Pons (tissue), 1 donor: ENCODE measurements around the gene EYA2.
A peak's percentile ranks its signal among the peaks of the same experiment; 100 is the strongest.
"Not testable (repeated sequence)": the region's sequence is repeated elsewhere in the genome, so short reads cannot be mapped to it uniquely, and the experiment has no call there.

Experiments used
- DNase-seq: peaks from one replicate; pipeline ENCODE4 v3.0.0-alpha.2; 2016; ENCODE audit warnings: low spot score

Gene EYA2

DNA sequence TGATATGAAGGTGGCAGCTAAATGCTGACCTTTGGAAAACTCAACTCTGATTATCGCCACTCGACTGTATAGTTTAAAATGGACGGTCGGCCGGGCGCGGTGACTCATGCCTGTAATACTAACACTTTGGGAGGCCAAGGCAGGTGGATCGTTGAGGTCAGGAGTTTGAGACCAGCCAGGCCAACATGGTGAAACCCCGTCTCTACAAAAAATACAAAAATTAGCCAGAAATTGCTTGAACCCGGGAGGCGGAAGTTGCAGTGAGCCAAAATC lies 310.1 kb downstream of the EYA2 start:
- DNase-seq: not testable (repeated sequence)

DNA sequence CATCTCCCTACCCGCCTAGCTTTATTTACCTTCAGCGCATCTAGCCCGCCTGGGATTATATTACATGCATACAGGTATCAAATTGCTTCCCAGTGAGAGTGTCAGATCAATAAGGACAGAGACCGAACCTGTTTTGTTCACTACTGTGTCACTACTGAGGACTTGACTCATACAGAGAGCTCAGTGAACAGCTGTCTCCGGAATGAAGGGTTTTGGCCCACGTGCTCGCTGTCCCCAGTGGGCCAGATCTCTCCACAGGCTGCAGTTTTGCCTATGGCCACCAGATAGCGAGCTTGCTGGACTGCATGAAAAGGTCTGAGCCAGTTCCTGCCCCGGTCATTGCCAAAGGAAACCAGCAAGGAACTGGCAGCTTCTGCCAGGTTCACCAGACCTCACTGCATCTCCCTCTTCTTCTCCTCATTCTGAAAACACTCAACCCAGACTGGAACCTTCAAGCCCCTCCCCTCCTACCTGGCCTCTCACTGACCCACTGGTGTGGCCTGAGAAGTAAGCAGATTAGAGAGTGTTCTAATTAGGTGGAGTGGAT lies 311.0 kb downstream of the EYA2 start:
- DNase-seq: peak; percentile 17

DNA sequence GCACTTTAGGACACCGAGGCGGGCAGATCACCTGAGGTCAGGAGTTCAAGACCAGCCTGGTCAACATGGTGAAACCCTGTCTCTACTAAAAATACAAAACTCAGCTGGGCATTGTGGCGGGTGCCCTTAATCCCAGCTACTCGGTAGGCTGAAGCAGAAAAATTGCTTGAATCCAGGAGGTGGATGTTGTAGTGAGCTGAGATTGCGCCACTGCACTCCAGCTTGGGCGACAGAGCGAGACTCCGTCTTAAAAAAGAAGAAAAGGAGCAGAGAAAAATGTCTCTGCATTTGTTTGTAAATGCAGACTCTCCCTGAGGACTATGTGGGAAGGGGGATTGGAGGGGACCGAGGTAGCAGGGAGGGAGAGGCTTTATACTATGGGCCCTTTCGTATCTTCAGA lies 311.9 kb downstream of the EYA2 start:
- DNase-seq: not testable (repeated sequence)

DNA sequence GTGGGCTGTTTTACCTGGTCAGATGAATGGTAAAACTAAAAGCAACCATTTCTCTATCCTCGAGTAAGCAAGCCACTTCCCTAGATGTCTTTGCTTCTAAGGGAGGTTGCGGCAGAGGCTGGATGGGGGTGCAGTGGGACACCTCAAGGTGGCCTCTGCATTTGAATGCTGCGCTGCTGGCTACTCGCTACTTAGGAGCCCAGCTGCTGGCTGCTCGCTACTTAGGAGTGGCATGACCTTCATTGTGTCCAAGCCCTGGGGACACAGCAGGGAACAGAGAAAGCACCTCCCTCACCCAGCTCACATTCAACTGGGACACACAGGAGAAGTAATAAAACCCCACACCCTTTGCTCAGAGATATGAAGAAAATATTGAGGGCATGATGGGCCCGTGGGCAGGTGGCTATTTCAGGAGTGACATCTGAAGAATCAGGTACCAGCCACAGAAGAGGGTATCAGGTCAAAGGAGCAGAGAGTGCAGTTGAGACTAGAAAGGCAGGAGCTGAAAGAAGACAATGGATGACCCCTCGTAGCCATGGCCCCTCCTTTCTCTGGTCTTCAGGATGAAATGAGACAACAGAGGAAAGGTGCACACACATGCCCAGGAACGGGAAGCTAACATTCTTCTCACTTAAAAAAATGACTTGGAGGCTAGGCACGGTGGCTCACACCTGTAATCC lies 312.5 kb downstream of the EYA2 start:
- DNase-seq: no peak

DNA sequence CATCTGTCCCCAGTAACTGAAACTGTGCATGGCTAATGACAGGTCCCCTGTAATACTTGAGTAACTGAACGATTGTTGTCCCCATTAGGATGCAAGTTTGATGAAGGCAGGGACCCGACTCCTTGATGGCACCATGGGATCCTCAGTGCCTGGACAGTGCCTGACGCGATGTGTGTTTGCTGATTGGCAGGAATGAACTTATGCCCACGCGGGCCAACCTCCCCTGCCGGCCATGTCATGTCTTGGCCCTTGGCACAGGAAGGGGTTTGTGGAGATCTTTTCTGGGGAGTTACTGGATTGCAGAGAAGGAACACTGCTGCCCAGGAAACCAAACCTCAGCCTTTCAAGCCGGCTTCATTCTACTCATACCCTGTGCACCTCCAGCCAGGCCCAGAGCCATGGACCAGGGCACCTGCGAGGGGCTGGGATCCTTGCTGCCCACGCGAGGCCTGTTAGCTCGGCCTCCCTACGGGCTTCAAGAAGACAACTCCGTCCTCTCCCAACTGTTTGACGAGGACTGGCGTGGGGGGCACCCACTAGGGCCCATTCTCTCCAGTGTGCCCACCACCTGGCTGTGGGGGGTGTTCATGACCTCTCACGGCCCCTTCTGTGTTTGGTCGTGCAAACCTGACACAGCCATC lies 314.0 kb downstream of the EYA2 start:
- DNase-seq: no peak

DNA sequence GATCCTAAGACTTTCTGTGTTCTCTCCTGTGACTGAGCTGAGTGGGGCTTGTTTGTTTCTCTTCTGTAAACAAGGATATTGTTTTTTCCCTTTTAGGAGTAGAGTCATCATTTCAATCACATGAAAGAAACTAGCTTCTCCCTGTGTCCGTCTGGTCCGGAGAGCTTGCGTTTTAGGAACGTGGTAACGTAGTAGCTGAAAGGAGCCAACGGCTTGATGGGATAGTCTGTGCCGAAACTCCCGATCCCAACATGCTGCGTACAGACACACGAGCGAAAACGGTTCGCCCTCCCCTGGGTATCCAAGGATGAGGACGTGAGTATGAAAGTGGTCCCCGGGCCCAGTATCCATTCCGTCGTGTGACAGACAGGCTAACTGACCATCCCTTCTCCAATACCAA lies 315.3 kb downstream of the EYA2 start:
- DNase-seq: no peak

DNA sequence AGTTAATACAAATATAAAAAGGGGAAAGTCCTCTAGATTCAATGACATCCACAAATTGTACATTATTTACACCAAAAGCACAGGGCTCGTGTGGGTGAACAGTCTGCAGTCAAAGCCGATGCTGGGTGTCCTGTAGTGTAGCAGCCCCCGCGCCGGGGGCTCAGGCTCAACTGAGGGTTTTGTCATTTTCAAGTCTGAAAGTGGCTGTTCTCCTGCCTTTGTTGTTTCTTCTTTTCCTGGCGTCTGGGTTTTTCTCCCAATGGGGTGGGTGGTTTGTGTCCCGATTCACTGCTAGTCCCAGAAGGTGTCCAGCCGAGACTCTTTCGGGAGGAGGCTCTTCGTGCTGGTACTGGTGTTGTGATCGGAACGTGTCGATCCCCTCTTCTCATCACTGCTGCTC lies 315.8 kb downstream of the EYA2 start:
- no peak for DNase-seq

DNA sequence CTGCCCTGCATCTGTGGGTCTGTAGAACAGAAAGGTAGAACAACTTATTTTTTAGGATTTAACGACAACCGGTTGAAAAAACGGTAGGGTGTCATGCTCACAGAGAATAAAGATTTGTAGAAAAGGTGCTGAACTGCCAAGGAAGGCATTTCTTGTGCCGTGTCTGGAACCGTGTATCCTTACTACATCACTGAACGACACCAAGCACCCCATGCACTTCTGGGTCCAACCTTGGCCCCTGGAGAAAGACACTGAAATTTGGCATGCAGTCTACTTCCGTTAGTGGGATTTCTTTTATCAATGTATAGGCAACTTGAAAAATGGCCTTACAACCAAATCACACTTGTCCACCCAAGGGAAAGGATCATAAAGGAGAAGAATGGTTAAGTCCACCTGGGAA lies 316.4 kb downstream of the EYA2 start:
- no peak for DNase-seq

DNA sequence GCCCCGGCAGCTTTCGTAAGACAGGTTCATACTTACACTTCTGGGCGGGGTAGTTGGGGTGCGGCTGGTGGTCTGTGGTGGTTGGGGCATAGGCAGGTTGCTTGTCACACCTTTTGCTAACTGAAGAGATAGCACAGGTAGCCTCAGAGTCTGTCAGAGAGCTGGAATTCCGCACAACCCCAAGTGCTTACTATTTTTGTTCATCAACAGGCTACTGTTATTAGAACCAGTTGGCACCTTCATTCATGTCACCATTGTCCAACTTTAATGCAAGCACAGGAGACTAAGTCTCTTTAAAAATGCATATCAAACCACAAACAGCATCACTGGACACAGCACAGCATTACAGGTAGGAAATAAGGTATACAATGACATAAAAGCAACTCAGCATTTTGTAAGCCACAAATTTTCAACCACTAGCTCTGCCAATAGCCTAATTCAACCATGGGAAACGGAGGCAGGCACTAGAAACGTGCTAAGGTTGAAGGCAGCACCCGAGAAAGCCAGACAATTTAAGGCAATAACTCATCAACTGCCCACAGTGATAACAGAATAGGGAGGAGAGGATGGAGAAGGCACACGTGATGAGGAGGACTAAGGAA lies 318.1 kb downstream of the EYA2 start:
- no peak for DNase-seq

DNA sequence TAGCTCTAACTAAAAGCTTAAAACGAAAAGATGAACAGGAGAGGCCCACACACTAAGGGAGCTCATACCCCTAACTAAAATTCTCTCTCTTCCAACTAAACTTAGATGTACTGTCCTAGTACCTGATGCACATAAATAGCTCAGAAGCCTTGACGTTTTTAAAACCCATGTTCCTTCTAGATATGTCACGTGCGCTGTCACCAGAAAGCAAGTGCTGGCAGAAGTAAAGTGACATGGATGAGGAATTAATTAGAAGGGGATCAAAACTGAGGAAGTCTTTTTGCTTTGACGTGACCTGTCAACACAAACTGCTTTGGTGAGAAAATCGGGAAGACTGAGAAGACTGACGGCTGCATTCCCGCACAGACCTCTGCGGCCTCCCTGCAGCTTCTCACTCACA lies 319.3 kb downstream of the EYA2 start:
- DNase-seq: no peak

DNA sequence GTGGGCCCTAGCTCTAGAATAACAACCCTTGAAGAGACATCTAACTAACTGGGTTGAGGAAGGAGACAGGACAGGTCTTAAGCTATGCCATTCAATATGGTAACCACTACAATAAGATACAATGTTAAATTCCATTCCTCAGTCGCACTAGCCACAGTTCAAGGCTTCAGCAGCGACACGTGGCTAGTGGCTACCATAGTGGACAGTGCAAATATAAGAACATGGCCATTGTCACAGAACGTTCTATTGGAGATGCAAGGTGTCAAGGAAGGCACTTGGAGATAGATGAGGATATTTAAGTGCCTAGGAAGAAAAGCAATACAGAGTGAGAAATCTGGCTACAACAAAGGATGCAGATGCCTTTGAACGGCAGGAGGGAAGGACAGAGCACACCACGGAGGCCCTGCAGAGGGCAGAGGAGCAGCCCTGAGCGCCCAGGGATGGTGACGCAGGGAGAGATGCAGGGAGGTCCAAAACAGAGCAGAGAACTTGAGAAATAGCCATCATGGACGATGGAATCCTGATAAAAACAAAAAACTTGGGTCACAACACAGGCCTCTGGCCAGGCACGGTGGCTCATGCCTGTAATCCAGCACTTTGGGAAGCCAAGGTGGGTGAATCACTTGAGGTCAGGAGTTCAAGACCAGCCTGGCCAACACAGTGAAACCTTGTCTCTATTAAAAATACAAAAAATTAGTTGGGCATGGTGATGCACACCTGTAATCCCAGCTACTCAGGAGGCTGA lies 321.2 kb downstream of the EYA2 start:
- no peak for DNase-seq

DNA sequence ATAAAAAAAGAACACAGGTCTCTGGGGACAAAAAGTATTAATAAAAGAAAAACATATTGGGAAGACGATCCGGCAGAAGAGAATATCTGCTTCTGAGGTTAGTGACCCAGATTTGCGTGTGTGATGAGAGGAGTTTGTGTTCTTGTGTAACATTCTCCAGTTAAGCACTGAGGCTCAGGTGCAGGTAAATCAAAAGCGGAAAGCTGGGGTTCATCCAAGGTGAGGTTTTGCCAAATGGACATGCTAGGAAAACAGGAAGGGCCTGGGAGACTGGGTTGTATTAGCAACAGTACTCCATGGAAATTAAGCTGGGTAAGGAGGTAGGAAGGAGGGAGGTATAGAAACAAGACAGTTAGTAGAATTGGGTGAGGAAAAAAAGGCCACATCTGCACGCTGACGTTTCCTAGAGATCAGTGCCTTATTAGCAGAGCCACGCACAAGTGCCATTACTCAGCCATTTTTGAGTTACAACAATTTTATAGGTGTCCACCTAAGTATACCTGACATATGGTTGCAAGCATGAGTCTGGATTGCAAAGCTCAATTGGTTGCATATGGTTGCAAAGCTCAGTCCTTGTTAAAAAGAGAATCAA lies 322.3 kb downstream of the EYA2 start:
- no peak for DNase-seq

DNA sequence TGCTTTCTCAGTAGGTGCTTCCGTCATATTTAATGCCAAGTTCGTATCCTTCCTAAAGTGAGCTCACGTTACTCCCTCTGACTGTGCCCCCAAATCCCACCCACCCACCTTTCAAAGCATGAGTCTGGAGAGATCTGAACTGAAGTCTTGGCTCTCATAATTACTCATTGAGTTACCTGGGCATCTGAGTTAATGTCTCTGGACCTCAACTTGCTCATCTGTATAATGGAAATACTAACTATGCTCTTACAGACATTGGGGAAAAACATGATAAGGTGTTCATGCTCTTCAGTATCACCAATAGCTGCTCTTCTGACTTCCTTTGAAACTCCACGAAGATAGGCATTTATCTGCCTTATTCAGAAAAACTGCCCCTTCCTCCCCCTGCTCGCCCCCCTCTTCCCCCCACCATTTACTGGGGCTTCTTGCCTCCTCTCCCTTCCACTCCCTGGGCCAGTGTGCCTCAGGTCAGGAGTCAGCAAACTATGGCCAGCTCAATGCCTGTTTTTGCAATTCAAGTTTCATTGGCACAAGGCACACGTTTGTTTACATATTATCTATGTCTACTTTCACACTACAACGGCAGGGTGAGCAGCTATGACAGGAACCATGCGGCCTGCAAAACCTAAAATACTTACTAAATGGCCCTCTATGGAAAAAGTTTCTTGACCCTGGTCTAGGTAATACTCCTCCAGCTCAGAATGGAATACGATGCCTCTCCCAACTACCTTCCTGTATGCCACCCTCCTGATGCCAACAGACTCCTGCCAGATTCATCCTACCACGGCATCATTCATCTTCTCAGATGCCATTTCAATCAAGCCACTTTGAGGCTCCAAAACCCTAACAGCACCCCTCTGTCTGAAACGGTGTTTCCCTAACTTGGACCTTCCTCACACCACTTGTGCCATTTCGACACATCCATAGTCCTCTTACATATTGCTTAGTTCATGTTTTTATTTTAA lies 323.1 kb downstream of the EYA2 start:
- no peak for DNase-seq

DNA sequence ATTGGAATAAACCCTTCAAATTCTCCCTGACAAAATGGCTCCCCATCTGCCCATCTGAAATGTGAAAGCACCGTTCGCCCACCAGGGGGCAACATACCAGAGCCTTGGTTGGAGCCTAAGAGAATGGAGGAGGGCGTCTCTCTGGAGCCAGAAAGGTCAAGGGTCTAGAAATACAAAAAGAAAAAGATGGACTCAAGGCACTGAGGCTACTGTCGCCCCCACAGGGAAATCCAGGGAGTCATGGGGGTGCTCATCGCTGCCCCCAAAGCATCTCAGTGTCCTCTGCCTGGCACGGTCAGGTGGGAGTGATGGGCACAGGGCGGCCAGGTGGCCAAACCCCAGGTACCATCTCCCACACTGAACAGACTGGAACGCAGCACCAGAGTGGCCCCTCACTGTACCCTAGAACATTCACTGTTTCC lies 325.5 kb downstream of the EYA2 start:
- DNase-seq: no peak

DNA sequence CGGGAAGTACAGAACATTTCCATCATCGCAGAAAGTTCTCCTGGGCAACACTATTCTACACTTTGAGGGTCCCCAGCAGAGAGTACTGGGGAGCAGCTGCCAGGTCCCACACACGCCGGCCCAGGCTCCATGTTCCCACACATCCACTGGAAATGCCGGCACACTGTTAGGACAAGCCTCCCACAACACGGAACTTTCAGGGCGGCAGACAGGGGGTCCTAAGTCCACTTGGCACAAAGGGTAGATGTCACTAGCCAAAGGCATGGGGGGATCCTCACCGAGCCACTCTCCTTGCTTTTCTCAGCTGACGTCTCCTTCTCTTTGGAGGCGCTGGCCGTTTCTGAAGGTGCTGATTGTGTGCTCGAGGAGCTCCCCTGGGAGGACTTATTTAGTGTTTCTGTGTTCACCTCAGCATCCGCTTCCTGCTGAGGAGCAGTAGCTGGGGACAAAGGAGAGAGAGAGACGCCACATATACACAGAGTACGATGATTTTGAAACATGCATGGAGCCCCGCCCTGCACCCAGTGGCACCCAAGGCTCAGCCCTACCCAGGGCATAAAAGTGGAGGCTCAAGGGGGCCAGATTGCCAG lies 326.5 kb downstream of the EYA2 start:
- DNase-seq: no peak

DNA sequence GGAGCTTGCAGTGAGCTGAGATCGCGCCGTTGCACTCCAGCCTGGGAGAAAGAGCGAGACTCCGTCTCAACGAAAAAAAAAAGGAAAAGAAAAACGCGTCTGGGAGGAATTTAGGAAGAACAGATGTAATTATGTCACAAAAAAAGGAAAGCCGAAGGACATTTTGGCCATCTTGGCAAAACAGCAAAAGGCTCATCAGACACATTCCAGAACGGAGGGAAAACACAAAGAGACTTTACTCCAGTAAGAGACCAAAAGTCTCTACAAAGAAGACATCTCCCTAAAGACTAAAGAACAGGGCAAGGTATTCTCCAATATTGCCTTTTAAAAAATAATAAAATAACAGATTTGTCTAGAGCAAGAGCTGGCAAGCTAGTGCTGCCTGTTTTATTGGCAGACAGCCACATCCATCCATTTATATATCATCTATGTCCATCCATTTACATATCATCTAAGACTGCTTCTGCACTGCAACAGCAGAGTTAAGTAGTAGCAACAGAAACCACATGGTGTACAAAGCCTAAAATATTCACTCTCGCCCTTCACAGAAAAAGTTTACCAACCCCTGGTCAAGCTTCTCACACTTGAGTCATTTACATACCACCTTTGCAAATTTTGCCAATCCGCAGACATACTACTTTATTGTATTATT lies 328.0 kb downstream of the EYA2 start:
- no peak for DNase-seq

DNA sequence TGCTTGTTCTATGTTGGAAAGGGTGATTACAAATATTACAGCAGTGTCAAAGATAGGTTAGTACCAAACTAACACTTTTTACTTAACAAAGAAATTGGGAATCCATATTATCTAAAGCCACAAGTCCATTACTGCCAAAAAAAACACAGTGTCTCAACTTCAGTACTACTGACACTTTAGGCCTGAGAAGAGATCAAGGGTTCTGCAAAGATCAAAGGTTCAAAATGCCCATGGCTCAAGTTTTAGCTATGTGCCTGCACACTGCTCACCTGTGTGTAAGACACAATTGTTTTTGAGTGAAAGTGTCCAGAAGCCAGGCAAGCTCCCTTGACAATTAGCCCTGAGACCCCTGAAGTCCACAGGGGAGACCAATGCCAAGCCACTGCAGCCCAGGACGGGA lies 329.3 kb downstream of the EYA2 start:
- DNase-seq: no peak

DNA sequence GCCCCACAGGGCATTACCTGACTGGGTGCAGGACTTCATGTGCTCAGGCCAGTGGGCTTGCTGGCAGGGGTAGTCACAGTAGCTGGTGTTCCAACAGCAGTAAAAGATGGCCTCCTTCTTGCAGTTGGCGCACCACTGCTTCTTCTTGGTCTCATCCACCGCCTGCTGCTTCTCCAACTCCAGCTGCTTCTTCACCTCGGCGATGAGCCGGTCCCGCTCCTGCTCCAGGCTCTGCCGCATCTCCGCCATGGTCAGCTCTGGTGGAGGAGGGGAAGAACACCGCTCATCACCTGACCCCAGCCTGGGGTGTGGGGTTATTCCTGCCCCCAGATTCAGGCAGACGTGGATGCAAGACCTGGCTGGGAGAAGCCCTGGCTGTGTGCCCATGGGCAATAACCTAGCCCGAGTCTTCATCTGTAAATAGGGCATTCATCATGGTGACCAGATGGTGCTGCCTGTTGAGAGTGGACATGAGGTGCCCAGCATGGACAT lies 329.7 kb downstream of the EYA2 start:
- DNase-seq: no peak

DNA sequence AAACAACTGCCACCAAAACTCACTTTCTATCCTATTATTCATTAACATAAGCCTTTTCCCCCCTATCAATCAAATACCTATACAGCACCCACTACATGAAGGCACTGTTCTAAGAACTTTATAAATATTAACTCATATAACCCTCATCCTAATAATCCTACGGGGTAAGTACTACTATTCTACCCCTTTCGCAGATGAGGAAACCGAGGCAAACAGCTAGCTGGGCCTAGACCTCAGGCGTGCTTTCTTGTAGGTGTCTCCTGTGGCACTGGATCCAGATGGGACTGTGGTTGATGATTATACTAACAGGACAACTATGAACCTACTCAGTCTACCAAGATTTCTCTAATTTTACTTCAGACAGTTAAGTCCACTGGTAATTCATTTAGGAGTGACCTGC lies 330.2 kb downstream of the EYA2 start:
- no peak for DNase-seq

DNA sequence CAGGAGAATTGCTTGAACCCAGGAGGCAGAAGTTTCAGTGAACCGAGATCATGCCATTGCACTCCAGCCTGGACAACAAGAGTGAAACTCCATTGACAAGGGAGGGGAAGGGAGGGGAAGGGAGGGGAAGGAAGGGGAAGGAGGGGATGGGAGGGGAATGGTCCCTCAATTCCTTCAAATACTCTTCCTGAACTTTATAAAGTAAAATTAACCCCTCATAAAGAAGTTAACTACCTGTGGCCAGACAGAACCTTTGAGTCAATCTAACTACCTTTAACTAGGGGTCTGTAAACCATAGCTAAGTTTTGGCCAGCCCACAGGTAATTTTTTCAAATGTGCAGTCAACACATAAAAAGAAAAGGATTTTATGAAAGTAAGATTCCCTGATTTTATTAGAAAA lies 330.8 kb downstream of the EYA2 start:
- no peak for DNase-seq
